Measurements from ENCODE around the gene PRDM2.

- TF ChIP-seq, protein P1, sequence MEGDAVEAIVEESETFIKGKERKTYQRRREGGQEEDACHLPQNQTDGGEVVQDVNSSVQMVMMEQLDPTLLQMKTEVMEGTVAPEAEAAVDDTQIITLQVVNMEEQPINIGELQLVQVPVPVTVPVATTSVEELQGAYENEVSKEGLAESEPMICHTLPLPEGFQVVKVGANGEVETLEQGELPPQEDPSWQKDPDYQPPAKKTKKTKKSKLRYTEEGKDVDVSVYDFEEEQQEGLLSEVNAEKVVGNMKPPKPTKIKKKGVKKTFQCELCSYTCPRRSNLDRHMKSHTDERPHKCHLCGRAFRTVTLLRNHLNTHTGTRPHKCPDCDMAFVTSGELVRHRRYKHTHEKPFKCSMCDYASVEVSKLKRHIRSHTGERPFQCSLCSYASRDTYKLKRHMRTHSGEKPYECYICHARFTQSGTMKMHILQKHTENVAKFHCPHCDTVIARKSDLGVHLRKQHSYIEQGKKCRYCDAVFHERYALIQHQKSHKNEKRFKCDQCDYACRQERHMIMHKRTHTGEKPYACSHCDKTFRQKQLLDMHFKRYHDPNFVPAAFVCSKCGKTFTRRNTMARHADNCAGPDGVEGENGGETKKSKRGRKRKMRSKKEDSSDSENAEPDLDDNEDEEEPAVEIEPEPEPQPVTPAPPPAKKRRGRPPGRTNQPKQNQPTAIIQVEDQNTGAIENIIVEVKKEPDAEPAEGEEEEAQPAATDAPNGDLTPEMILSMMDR (IDR thresholded peaks at IDR 0.05) = no peak
- TF ChIP-seq POLR2A (IDR thresholded peaks at IDR 0.05) = no peak
- no peak for TF ChIP-seq POLR2AphosphoS5 (IDR thresholded peaks at IDR 0.05)
These were observed 80.8 kb downstream of the PRDM2 start for GRCh38 chr1:13780780-13781179.
